A549 (cell line): ENCODE measurements around the gene NNAT.

Source experiments
- CEBPB ChIP-seq, 2 experiments: fragments of >200 bp in 1 of 2; sonication (Bioruptor Twin) in 1 of 2; formaldehyde crosslinking in 1 of 2; IDR thresholded peaks; 2 replicates each; pipeline ENCODE4 v1.6.1; 2012 to 2016
- ESRRA ChIP-seq: fragments of 150-350 bp; IDR thresholded peaks from 2 replicates; pipeline ENCODE4 v1.6.1; 2014; ENCODE audit warnings: mild to moderate bottlenecking, low read length, borderline replicate concordance
- GATA3 ChIP-seq: IDR thresholded peaks from 2 replicates; pipeline ENCODE4 v1.6.1; 2012; ENCODE audit warnings: borderline replicate concordance
- MYC ChIP-seq: IDR thresholded peaks from 2 replicates; pipeline ENCODE4 v1.6.1; 2012; ENCODE audit warnings: mild to moderate bottlenecking, inconsistent platforms, low read length, improper control_type of control experiment, borderline replicate concordance
- POLR2A ChIP-seq: IDR thresholded peaks from 2 replicates; pipeline ENCODE4 v1.6.1; 2012; ENCODE audit warnings: mild to moderate bottlenecking, low read length
- RCOR1 ChIP-seq: fragments of 150-350 bp; IDR thresholded peaks from 2 replicates; pipeline ENCODE4 v1.6.1; 2014; ENCODE audit warnings: antibody characterized with exemption, low read length, low read depth
- SMC3 ChIP-seq: fragments of >200 bp; sonication (Bioruptor Twin); formaldehyde crosslinking; IDR thresholded peaks from 3 replicates; pipeline ENCODE4 v1.6.1; 2018; ENCODE audit warnings: inconsistent platforms
- TF ChIP-seq, protein P1 (sequence below): fragments of 200-600 bp; sonication (generic); IDR thresholded peaks from 2 replicates; pipeline ENCODE4 v1.6.1; 2016; ENCODE audit warnings: antibody characterized with exemption, mild to moderate bottlenecking, moderate library complexity
- TF ChIP-seq, protein P2 (sequence below): IDR thresholded peaks from 2 replicates; pipeline ENCODE4 v1.6.1; 2012
- TF ChIP-seq, protein P3 (sequence below): fragments of >200 bp; sonication (Bioruptor Twin); formaldehyde crosslinking; IDR thresholded peaks from 3 replicates; pipeline ENCODE4 v1.5.1; 2016

DNA sequence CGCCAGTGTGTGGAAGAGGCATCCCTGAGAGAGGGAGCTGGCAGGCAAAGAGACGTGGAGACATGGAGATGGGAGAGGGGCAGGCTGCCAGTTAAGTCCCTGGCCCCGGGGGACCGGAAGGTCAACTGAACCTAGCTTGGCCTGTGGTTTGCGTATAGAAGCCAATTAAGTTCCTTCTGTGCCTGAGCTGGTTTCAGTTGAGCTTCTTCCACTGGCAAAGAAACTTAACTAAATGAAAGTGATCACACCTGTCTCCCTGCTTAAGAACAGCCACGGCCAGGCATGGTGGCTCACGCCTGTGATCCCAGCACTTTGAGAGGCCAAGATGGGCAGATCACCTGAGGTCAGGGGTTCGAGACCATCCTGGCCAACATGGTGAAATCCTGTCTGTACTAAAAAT lies 26.7 kb upstream of the NNAT start:
- TF ChIP-seq, protein P1, sequence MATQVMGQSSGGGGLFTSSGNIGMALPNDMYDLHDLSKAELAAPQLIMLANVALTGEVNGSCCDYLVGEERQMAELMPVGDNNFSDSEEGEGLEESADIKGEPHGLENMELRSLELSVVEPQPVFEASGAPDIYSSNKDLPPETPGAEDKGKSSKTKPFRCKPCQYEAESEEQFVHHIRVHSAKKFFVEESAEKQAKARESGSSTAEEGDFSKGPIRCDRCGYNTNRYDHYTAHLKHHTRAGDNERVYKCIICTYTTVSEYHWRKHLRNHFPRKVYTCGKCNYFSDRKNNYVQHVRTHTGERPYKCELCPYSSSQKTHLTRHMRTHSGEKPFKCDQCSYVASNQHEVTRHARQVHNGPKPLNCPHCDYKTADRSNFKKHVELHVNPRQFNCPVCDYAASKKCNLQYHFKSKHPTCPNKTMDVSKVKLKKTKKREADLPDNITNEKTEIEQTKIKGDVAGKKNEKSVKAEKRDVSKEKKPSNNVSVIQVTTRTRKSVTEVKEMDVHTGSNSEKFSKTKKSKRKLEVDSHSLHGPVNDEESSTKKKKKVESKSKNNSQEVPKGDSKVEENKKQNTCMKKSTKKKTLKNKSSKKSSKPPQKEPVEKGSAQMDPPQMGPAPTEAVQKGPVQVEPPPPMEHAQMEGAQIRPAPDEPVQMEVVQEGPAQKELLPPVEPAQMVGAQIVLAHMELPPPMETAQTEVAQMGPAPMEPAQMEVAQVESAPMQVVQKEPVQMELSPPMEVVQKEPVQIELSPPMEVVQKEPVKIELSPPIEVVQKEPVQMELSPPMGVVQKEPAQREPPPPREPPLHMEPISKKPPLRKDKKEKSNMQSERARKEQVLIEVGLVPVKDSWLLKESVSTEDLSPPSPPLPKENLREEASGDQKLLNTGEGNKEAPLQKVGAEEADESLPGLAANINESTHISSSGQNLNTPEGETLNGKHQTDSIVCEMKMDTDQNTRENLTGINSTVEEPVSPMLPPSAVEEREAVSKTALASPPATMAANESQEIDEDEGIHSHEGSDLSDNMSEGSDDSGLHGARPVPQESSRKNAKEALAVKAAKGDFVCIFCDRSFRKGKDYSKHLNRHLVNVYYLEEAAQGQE, result no peak
- no peak for TF ChIP-seq CEBPB (IDR thresholded peaks at IDR 0.05)
- TF ChIP-seq, protein P2, sequence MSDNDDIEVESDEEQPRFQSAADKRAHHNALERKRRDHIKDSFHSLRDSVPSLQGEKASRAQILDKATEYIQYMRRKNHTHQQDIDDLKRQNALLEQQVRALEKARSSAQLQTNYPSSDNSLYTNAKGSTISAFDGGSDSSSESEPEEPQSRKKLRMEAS, result no peak
- no peak for TF ChIP-seq RCOR1
- TF ChIP-seq, protein P3, sequence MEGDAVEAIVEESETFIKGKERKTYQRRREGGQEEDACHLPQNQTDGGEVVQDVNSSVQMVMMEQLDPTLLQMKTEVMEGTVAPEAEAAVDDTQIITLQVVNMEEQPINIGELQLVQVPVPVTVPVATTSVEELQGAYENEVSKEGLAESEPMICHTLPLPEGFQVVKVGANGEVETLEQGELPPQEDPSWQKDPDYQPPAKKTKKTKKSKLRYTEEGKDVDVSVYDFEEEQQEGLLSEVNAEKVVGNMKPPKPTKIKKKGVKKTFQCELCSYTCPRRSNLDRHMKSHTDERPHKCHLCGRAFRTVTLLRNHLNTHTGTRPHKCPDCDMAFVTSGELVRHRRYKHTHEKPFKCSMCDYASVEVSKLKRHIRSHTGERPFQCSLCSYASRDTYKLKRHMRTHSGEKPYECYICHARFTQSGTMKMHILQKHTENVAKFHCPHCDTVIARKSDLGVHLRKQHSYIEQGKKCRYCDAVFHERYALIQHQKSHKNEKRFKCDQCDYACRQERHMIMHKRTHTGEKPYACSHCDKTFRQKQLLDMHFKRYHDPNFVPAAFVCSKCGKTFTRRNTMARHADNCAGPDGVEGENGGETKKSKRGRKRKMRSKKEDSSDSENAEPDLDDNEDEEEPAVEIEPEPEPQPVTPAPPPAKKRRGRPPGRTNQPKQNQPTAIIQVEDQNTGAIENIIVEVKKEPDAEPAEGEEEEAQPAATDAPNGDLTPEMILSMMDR, result no peak
- no peak for TF ChIP-seq GATA3
- no peak for TF ChIP-seq ESRRA
- no peak for TF ChIP-seq SMC3
- TF ChIP-seq POLR2A, result no peak
- TF ChIP-seq MYC, result no peak
